Endothelial cell of umbilical vein (primary cell): Measurements from ENCODE around the gene RBMS3. TPM values are rescaled to one million over a fixed set of nuclear protein-coding genes. Genes with fewer than 3 reads are reported as not detected.

Experiments
- BruUV-seq: library from RNA; stranded (reverse); fragments of 400-500 nt; replicated peaks from 2 replicates; lab custom pipeline; 2021; lab: Mats Ljungman, UMichigan
- CTCF ChIA-PET: fragments of 300-600, 350-600 bp; sonication (Branson Sonifier 250); formaldehyde crosslinking; loops from one replicate; lab custom pipeline; 2021; ENCODE audit warnings: antibody characterized with exemption, inconsistent platforms; lab: Charles Lee
- POLR2A ChIA-PET: fragments of 300-600, 350-600 bp; sonication (Branson Sonifier 250); formaldehyde crosslinking; loops from one replicate; lab custom pipeline; 2021; ENCODE audit warnings: antibody characterized with exemption, inconsistent platforms; lab: Charles Lee
- DNase-seq: peaks from one replicate; pipeline ENCODE4 v3.0.0-alpha.2; 2011; ENCODE audit warnings: low read depth, low spot score
- FAIRE-seq: peaks from 2 replicates; lab custom pipeline; 2011; peaks lifted over from hg19 to GRCh38; lab: Jason Lieb, UNC
- H2AFZ ChIP-seq: 2 replicates; pipeline ENCODE4 v1.6.0; 2012; ENCODE audit warnings: low read depth, low read length, control low read depth, inconsistent platforms
- H3K27ac ChIP-seq: 2 replicates; pipeline ENCODE4 v1.5.1; 2011; ENCODE audit warnings: low read depth, mild to moderate bottlenecking, control low read depth, low read length, moderate library complexity; ENCODE audit not compliant: insufficient read depth
- H3K27me3 ChIP-seq, 2 experiments: 2 replicates each; pipeline versions ENCODE4 v1.6.0 to v1.6.1; 2011; ENCODE audit warnings: low read length in 2 of 2, mixed read lengths in 1 of 2; ENCODE audit not compliant: control insufficient read depth in 2 of 2, insufficient read depth in 2 of 2
- H3K36me3 ChIP-seq, 2 experiments: 2 replicates in 1 of 2; 3 replicates in 1 of 2; pipeline ENCODE4 v1.5.1; 2011; ENCODE audit warnings: low read length in 2 of 2, mild to moderate bottlenecking in 1 of 2, moderate library complexity in 1 of 2; ENCODE audit not compliant: control insufficient read depth in 2 of 2, insufficient read depth in 2 of 2; ENCODE audit errors: extremely low read depth in 1 of 2
- H3K4me1 ChIP-seq: 3 replicates; pipeline ENCODE4 v1.5.1; 2011; ENCODE audit warnings: mild to moderate bottlenecking, low read length; ENCODE audit not compliant: control insufficient read depth, insufficient read depth; ENCODE audit errors: extremely low read depth
- H3K4me2 ChIP-seq: 2 replicates; pipeline ENCODE4 v1.6.1; 2011; ENCODE audit warnings: low read length, control low read depth, mixed read lengths; ENCODE audit not compliant: insufficient read depth
- H3K4me3 ChIP-seq, 3 experiments: fragments of 200-600 bp in 1 of 3; sonication (generic), shearing (Covaris generic) in 1 of 3; replicated peaks in 1 of 3; 2 replicates each; pipeline ENCODE4 v1.5.1; 2011 to 2016; ENCODE audit warnings: control low read depth in 3 of 3, low read length in 3 of 3, mild to moderate bottlenecking in 2 of 3, inconsistent platforms in 1 of 3, low read depth in 1 of 3, moderate library complexity in 1 of 3; ENCODE audit not compliant: insufficient read depth in 1 of 3
- H3K79me2 ChIP-seq: 2 replicates; pipeline ENCODE4 v1.6.0; 2012; ENCODE audit warnings: low read length, inconsistent platforms; ENCODE audit not compliant: control insufficient read depth, insufficient read depth
- H3K9ac ChIP-seq: replicated peaks from 2 replicates; pipeline ENCODE3; 2011; ENCODE audit warnings: low read length, control low read depth; ENCODE audit not compliant: insufficient read depth; ENCODE audit errors: extremely low read depth
- H3K9me1 ChIP-seq: replicated peaks from 3 replicates; pipeline ENCODE4 v1.6.0; 2011; ENCODE audit warnings: mild to moderate bottlenecking, low read length; ENCODE audit not compliant: control insufficient read depth, insufficient read depth; ENCODE audit errors: extremely low read depth
- H3K9me3 ChIP-seq: replicated peaks from 2 replicates; pipeline ENCODE4 v1.5.1; 2012; ENCODE audit warnings: low read length, inconsistent platforms; ENCODE audit not compliant: control insufficient read depth, insufficient read depth
- H4K20me1 ChIP-seq: replicated peaks from 2 replicates; pipeline ENCODE3; 2011; ENCODE audit warnings: mild to moderate bottlenecking, low read length; ENCODE audit not compliant: control insufficient read depth, insufficient read depth; ENCODE audit errors: extremely low read depth
- CTCF ChIP-seq, 2 donors: IDR thresholded peaks; 1 replicate in 1 of 2; 2 replicates in 1 of 2; pipeline ENCODE4 v1.5.1; 2011; ENCODE audit warnings: low read length in 2 of 2, mild to moderate bottlenecking in 2 of 2, moderate library complexity in 2 of 2, control low read depth in 1 of 2, inconsistent platforms in 1 of 2, low read depth in 1 of 2; ENCODE audit not compliant: insufficient read depth in 1 of 2; ENCODE audit errors: extremely low read depth in 1 of 2
- EZH2 ChIP-seq: IDR thresholded peaks from 2 replicates; pipeline ENCODE4 v1.6.1; 2012; ENCODE audit warnings: borderline replicate concordance, low read depth, mild to moderate bottlenecking, moderate library complexity, low read length, inconsistent platforms; ENCODE audit not compliant: severe bottlenecking
- GATA2 ChIP-seq: IDR thresholded peaks from 2 replicates; pipeline ENCODE4 v1.7.0; 2011; ENCODE audit warnings: low read depth, mild to moderate bottlenecking, moderate library complexity, mixed read lengths, low read length; ENCODE audit not compliant: insufficient read length, insufficient read depth
- MAX ChIP-seq: IDR thresholded peaks from 2 replicates; pipeline ENCODE4 v1.6.1; 2011; ENCODE audit not compliant: insufficient read depth, insufficient read length
- MYC ChIP-seq: IDR thresholded peaks from one replicate; pipeline ENCODE4 v1.6.1; 2011; ENCODE audit warnings: mild to moderate bottlenecking, low read depth, low read length
- dilution Hi-C: fragments of 300-500 bp; cut with MboI; formaldehyde crosslinking; loops from one replicate; pipeline ENCODE4 v1.15.0; 2019; ENCODE audit warnings: low sequenced_read_pairs; ENCODE audit not compliant: extremely low pct_ligation_motif_present
- intact Hi-C: fragments of 100-400 bp; cut with micrococcal nuclease; formaldehyde crosslinking; loops from one replicate; pipeline ENCODE4 v1.10.0; 2022
- polyA plus RNA-seq, 4 experiments: library from polyadenylated mRNA; depleted of rRNA in 3 of 4; stranded (reverse) in 3 of 4; unstranded in 1 of 4; fragments of >200 nt; gene quantifications; 2 replicates each; pipeline versions ENCODE4 v1.2.1 to v1.2.3, GENCODE V29; 2011 to 2012; ENCODE audit warnings: missing spikeins in 1 of 4
- total RNA-seq: library from RNA; stranded (reverse); gene quantifications from 2 replicates; pipeline ENCODE4 v1.2.3, GENCODE V29; 2021

Gene RBMS3
- total and polyA plus RNA-seq, 2 donors (not counting 3 experiments of a cell fraction or from before 2014, with no cell fraction given): 13.6 to 42.3 TPM

GRCh38 chr3:29677421-29677820 lies 396.6 kb downstream of the RBMS3 start:
- H3K9me1 ChIP-seq: no peaks in the 10 kb centered on the region
- H3K9ac ChIP-seq: no peak overlapping the region
- H3K79me2 ChIP-seq: no peaks in the 10 kb centered on the region
- dilution Hi-C loops: no loop called here
- intact Hi-C loops: no loop called here
- TF ChIP-seq MYC (no peak), EZH2 (no peak), MAX (no peak), GATA2 (no peak)
- no peaks in the 10 kb centered on the region for H4K20me1 ChIP-seq
- DNase-seq (no peak), FAIRE-seq (no peak)
- POLR2A ChIA-PET: no interaction called here
- H3K4me1 ChIP-seq: no peaks in the 10 kb centered on the region
- no peaks in the 10 kb centered on the region for H3K9me3 ChIP-seq
- no peaks in the 10 kb centered on the region for H3K27me3 ChIP-seq
- no peak overlapping the region for H3K4me3 ChIP-seq
- no peak overlapping the region for H2AFZ ChIP-seq
- no peaks in the 10 kb centered on the region for H3K36me3 ChIP-seq
- no peak overlapping the region for H3K4me2 ChIP-seq
- no TSS peak for BruUV-seq
- no peak overlapping the region for H3K27ac ChIP-seq
- CTCF ChIA-PET: no interaction called here

GRCh38 chr3:29679944-29680343 lies 399.1 kb downstream of the RBMS3 start:
- dilution Hi-C loops: no loop called here
- Histone ChIP-seq H3K9me3 (no peaks in the 10 kb centered on the region), H3K36me3 (no peaks in the 10 kb centered on the region), H3K4me3 (no peak overlapping the region), H3K79me2 (no peaks in the 10 kb centered on the region), H3K27ac (no peak overlapping the region), H3K4me2 (no peak overlapping the region), H3K27me3 (no peaks in the 10 kb centered on the region), H3K9me1 (no peaks in the 10 kb centered on the region), H4K20me1 (no peaks in the 10 kb centered on the region), H3K9ac (no peak overlapping the region), H2AFZ (no peak overlapping the region), H3K4me1 (peaks cover 21% of the 10 kb centered on the region)
- no peak for DNase-seq
- FAIRE-seq: no peak
- ChIA-PET CTCF (interaction anchor here (1.2 to 1.8 kb wide), 2 partner anchors 11 to 32 kb away, joined by 3 to 6 read pairs; no protein-coding TSS in a partner anchor), POLR2A (no interaction called here)
- intact Hi-C loops: no loop called here
- no TSS peak for BruUV-seq
- TF ChIP-seq MAX (no peak), CTCF (IDR thresholded peaks at IDR 0.05; ENCODE audit: extremely low read depth in 1 of 2, insufficient read depth in 1 of 2, low read depth in 1 of 2, low read length in 2 of 2) (no peak)
